NCI-H128 (cell line): Measurements from ENCODE around the gene DHRS9.

Source experiments
- DNase-seq: peaks from one replicate; lab custom pipeline; 2025; ENCODE audit not compliant: unreplicated experiment; lab: John Stamatoyannopoulos, UW

DHRS9 gene

GRCh38 chr2:169093535-169093934, 24.2 kb downstream of the DHRS9 start:
- DNase-seq: no peak

DNA sequence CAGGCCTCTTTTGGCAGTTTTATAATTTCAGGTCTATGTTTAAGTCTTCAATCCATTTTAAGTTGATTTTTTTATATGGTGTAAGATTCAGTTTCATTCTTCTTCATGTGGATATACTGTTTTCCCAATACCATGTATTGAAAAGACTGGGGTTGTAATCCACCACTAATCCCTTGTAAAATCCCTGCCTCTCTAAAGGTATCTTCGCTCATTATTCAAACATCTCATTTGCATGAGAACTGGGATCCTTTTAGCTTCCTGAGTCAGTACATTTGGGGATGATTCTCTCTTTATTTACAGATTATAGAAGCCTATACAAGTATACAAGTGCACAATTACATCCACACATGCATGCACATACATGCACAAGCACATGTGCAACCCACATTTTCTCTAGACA, 25.3 kb downstream of the DHRS9 start:
- DNase-seq: no peak

DNA sequence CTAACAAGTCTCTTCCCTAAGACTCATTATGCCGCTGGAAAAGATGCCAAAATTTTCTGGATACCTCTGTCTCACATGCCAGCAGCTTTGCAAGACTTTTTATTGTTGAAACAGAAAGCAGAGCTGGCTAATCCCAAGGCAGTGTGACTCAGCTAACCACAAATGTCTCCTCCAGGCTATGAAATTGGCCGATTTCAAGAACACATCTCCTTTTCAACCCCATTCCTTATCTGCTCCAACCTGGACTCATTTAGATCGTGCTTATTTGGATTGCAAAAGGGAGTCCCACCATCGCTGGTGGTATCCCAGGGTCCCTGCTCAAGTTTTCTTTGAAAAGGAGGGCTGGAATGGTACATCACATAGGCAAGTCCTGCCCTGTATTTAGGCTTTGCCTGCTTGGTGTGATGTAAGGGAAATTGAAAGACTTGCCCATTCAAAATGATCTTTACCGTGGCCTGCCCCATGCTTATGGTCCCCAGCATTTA, 26.3 kb downstream of the DHRS9 start:
- DNase-seq: no peak

DNA sequence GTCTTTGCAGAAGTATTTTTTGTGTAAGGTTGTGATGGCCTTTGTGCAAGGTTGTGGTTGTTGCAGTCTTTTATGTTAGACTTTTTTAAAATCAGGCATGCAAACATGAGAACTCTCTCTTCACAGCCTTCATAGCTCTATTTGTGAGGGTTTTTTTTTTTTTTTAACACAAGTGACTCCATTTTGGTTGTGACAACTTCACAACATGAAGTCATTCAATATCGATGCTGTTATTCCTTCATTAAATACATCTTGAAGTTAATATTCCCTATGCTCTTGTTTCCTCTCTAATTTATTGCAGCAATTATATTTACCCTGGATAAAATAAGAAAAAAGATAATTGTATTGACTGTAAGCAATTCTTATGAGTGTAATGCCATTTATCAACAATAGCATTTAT, 35.5 kb downstream of the DHRS9 start:
- DNase-seq: no peak

GRCh38 chr2:169105476-169105875, 36.1 kb downstream of the DHRS9 start:
- DNase-seq: no peak

DNA sequence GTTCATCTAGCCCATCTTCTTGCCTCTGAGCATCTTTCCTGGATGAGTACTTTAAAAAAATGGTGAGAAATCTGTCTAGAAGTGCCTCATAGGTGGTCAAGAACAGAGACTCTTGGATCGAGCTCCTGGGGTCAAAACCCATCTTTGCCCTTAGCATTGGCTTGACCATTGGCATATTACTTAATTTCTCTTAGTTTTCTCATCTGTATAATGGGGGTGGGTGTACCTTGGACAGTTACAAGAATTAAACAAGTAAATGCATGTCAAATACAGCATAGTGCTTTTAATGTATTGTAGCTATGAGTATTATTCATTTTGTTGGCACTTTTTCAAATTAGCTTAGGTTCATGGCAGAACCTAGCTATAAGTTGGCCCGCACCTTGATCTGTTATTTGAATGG, 36.8 kb downstream of the DHRS9 start:
- DNase-seq: no peak

GRCh38 chr2:169106563-169107545, 37.5 kb downstream of the DHRS9 start:
- no peak for DNase-seq

DNA sequence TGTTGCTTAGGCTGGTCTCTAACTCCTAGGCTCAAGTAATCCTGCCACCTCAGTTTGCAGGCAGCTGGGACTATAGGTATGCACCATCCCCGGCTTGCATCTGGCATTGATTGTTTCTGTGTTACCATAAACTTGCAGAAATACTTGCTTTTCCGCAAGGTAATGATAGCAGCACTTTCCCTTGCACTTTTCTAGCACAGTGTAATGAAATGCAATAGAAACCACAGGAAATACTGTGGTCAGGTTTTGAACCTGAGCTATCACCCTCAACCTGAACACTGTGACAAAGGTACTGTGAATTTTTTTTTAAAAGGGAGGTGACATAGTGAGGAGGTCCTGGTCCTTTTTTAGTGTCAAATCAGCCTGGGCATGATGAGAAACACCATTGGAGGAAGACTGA, 38.3 kb downstream of the DHRS9 start:
- DNase-seq: no peak

DNA sequence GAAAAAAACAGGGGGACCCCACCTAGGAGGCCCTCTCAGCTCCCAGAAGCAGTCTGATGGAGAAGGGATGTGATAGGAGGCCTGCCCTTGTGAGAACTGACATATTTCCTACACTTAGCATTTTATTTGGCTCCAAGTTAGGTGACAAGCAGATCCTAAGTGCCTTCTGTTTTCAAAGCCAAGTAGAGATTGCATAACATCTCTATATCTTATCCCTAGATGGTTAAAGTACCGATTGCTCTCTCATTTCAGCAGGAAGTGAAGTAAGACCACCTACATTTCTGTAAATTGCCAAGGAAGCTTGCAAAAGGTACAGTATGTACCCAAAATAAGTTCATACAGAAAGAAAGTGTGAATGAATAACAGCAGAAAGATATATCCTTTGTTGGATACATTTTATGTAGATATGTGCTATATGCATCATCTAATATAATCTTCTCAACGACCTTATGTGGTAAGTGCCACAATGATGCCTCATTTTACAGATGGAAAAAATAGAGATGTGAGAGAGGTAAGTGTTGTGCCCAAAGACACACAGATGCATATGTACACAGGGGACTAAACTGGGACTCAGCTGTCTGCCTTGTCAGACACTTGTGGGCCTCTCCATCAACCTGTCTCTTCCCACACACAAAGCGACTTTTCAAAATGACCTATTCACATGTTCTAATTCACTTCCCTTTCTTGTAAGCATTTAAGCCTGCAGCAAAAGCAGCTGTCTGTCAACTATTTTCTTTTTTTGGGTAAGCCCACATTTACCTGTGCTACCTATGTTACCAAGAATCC, 38.9 kb downstream of the DHRS9 start:
- DNase-seq: no peak

- peak; percentile 55 for DNase-seq
Measured at GRCh38 chr2:169109502-169110409, 40.4 kb downstream of the DHRS9 start.

- no peak for DNase-seq
Measured at GRCh38 chr2:169110419-169110818, 41.1 kb downstream of the DHRS9 start.

GRCh38 chr2:169110916-169111315, 41.6 kb downstream of the DHRS9 start:
- no peak for DNase-seq

DNA sequence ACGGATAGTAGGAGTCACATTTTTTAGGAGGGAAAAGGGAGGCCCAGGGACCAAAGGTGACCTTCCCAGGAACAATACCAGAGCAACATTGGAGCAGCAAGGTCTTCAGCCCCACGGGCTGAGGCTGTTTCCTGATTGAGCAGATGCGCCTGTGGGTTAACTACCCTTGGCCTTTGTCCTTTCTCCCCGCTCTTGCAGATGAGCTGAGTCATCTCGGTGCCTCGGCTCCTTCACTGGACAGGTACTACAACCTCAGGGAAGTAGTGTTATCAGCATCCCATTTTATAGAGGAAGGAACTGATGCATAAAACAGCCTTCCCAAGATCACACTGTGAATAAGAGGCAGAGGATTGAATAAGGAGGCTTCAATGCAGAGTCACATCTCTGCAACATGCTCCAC, 43.5 kb downstream of the DHRS9 start:
- no peak for DNase-seq

DNA sequence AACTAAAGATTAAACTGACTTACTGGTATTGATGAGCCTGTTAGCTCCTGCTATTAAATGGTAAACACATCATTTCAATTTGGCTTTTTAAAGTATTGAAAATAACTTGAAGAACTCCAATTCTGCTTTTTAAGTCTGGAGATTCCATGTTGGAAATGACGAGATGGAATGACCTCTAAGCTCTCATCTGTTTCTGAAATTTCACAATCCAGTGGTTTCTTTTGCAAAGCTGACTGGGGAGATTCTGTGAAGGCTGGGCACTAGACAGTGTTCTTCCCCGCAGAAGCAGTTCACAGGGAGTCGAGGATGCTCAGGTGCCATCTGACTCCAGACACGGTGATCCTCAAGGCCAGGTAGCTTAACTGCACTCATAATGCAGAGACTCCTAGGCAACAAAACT, 44.7 kb downstream of the DHRS9 start:
- DNase-seq: no peak

- DNase-seq: no peak
Measured at GRCh38 chr2:169116327-169116726, 47.0 kb downstream of the DHRS9 start.

DNA sequence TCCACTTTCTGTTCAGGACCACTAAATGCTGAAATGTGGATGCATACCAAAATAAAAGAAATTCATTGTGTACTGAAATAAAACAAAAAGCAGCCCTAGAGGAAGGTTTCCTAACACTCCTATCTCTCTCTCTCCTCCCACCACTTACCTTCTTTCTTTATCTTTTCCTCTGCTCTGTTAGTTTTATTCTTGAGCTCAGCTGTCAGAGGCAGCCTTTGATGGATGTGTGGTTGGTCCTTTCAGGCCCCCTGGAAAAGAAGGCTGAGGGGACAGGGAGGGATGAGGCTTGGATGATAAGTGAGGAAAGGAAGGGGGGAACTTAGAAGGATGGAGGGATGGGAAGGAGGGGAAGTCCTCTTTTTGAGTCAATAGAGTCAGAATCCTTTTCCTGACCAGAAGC, 47.6 kb downstream of the DHRS9 start:
- DNase-seq: no peak

- DNase-seq: no peak
Measured at GRCh38 chr2:169118060-169118459, 48.7 kb downstream of the DHRS9 start.

DNA sequence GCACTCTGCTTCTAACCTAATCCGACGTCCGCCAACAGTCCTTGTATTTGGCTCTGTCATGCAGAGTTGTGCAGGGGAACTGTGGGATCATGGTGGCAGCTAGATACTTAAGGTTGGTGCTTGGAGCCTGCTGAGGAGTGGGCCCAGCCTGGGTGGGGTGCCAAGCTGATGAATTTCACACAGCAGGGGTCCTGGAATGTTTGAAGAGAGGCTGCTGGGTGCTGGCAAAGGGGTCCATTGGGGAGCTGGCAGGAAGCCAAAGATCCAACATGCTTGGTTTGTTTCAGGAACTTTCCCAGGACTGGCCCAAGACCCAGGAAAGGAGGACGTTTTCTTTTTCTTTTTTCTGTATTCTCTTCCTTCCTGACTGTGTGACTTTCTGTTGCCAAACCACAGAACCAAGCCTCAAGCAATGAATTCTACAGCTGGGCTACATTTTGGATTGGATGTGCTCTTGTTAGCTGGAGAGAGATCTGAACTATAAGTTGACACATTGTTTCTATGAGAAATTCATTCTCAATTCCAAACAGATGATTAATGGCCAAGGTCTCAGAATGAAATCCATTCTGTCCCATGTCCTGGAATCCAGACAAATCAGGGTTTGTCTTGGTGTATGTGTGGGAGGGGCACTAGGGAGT, 49.9 kb downstream of the DHRS9 start:
- DNase-seq: no peak

GRCh38 chr2:169119851-169120250, 50.5 kb downstream of the DHRS9 start:
- DNase-seq: no peak

- DNase-seq: no peak
Measured at GRCh38 chr2:169129703-169130243, 60.4 kb downstream of the DHRS9 start.
